HepG2 (cell line): ENCODE data around the gene KCNK7. TPM values are rescaled to one million over a fixed set of nuclear protein-coding genes. Genes with fewer than 3 reads are reported as not detected.

Experiments used
- CEBPB ChIP-seq: IDR thresholded peaks from 2 replicates; pipeline ENCODE4 v1.6.1; 2011; ENCODE audit warnings: low read depth, low read length, improper control_type of control experiment, borderline replicate concordance
- HES4 ChIP-seq: sonication (generic); formaldehyde crosslinking; IDR thresholded peaks from 2 replicates; pipeline ENCODE4 v1.9.0; 2021; ENCODE audit warnings: mild to moderate bottlenecking, missing genetic modification reagents, borderline replicate concordance
- HNF4A ChIP-seq: sonication (generic); formaldehyde crosslinking; IDR thresholded peaks from 2 replicates; pipeline ENCODE4 v1.4.0; 2020; ENCODE audit warnings: missing genetic modification reagents
- NFKB2 ChIP-seq: sonication (generic); formaldehyde crosslinking; IDR thresholded peaks from 2 replicates; pipeline ENCODE4 v1.4.0; 2020; ENCODE audit warnings: missing genetic modification reagents, borderline replicate concordance
- RARA ChIP-seq: IDR thresholded peaks from 2 replicates; pipeline ENCODE4 v1.6.1; 2016; ENCODE audit warnings: missing genetic modification reagents, missing compliant biosample characterization
- TAF15 ChIP-seq: fragments of 200-400 bp; formaldehyde crosslinking; IDR thresholded peaks from one replicate; pipeline ENCODE4 v1.6.1; 2018; ENCODE audit warnings: mild to moderate bottlenecking, low read depth, low read length; ENCODE audit not compliant: poor library complexity, severe bottlenecking
- YEATS2 ChIP-seq: sonication (generic); formaldehyde crosslinking; IDR thresholded peaks from 2 replicates; pipeline ENCODE4 v1.4.0; 2020; ENCODE audit warnings: missing genetic modification reagents, borderline replicate concordance
- ZFP37 ChIP-seq: sonication (generic); formaldehyde crosslinking; IDR thresholded peaks from 2 replicates; pipeline ENCODE4 v1.4.0; 2020; ENCODE audit warnings: missing genetic modification reagents, borderline replicate concordance
- ZNF326 ChIP-seq: sonication (generic); formaldehyde crosslinking; IDR thresholded peaks from 2 replicates; pipeline ENCODE4 v1.4.0; 2020; ENCODE audit warnings: missing genetic modification reagents, borderline replicate concordance
- ZNF337 ChIP-seq: sonication (generic); formaldehyde crosslinking; IDR thresholded peaks from 2 replicates; pipeline ENCODE4 v1.5.1; 2020; ENCODE audit warnings: missing genetic modification reagents, low read depth, mild to moderate bottlenecking, borderline replicate concordance
- ZNF430 ChIP-seq: sonication (generic); formaldehyde crosslinking; IDR thresholded peaks from 2 replicates; pipeline ENCODE4 v1.9.0; 2021; ENCODE audit warnings: mild to moderate bottlenecking, missing genetic modification reagents
- ZNF839 ChIP-seq: sonication (generic); formaldehyde crosslinking; IDR thresholded peaks from 2 replicates; pipeline ENCODE4 v1.4.0; 2020; ENCODE audit warnings: missing genetic modification reagents, mild to moderate bottlenecking, borderline replicate concordance
- ZSCAN25 ChIP-seq: sonication (generic); formaldehyde crosslinking; IDR thresholded peaks from 2 replicates; pipeline ENCODE4 v1.8.0; 2022; ENCODE audit warnings: mild to moderate bottlenecking, missing genetic modification reagents
- polyA plus RNA-seq, 8 experiments: library from polyadenylated mRNA; depleted of rRNA in 3 of 8; stranded (reverse) in 7 of 8; unstranded in 1 of 8; fragments of >200 nt; fragmentation: Illumina TruSeq in 4 of 8; extraction: Trizol in 4 of 8; gene quantifications; 2 replicates each; pipeline versions ENCODE4 v1.2.1 to v1.2.3, GENCODE V29; 2011 to 2016; ENCODE audit warnings: low read depth in 4 of 8, missing spikeins in 1 of 8, mixed read lengths in 1 of 8; ENCODE audit not compliant: insufficient read depth in 1 of 8
- total RNA-seq, 5 experiments: library from RNA; depleted of rRNA; stranded (reverse); fragments of >200 nt; fragmentation: Illumina TruSeq; extraction: Trizol; gene quantifications; 2 replicates each; pipeline ENCODE4 v1.2.3, GENCODE V29; 2016; ENCODE audit warnings: low read depth in 1 of 5
- TF ChIP-seq, protein P1 (sequence below): sonication (generic); formaldehyde crosslinking; IDR thresholded peaks from 2 replicates; pipeline ENCODE4 v1.4.0; 2020; ENCODE audit warnings: mild to moderate bottlenecking, missing genetic modification reagents
- TF ChIP-seq, protein P2 (sequence below): sonication (generic); formaldehyde crosslinking; IDR thresholded peaks from 2 replicates; pipeline ENCODE4 v1.8.1; 2023; ENCODE audit warnings: missing genetic modification reagents, mild to moderate bottlenecking, borderline replicate concordance
- TF ChIP-seq, protein P3 (sequence below): IDR thresholded peaks from 2 replicates; pipeline ENCODE4 v1.6.1; 2016; ENCODE audit warnings: low read depth, borderline replicate concordance
- TF ChIP-seq, protein P4 (sequence below): sonication (generic); formaldehyde crosslinking; IDR thresholded peaks from 2 replicates; pipeline ENCODE4 v1.4.0; 2020; ENCODE audit warnings: missing genetic modification reagents, borderline replicate concordance
- TF ChIP-seq, protein P5 (sequence below): sonication (generic); formaldehyde crosslinking; IDR thresholded peaks from 2 replicates; pipeline ENCODE4 v1.8.1; 2023; ENCODE audit warnings: mild to moderate bottlenecking, missing genetic modification reagents
- TF ChIP-seq, protein P6 (sequence below): sonication (generic); formaldehyde crosslinking; IDR thresholded peaks from 2 replicates; pipeline ENCODE4 v1.5.1; 2020; ENCODE audit warnings: missing genetic modification reagents, mild to moderate bottlenecking, borderline replicate concordance

KCNK7 gene
- total and polyA plus RNA-seq, 2 of the 13 experiments (the other 11 are each of a cell fraction or from before 2014, with no cell fraction given): 0.11 TPM; not detected in 1

DNA sequence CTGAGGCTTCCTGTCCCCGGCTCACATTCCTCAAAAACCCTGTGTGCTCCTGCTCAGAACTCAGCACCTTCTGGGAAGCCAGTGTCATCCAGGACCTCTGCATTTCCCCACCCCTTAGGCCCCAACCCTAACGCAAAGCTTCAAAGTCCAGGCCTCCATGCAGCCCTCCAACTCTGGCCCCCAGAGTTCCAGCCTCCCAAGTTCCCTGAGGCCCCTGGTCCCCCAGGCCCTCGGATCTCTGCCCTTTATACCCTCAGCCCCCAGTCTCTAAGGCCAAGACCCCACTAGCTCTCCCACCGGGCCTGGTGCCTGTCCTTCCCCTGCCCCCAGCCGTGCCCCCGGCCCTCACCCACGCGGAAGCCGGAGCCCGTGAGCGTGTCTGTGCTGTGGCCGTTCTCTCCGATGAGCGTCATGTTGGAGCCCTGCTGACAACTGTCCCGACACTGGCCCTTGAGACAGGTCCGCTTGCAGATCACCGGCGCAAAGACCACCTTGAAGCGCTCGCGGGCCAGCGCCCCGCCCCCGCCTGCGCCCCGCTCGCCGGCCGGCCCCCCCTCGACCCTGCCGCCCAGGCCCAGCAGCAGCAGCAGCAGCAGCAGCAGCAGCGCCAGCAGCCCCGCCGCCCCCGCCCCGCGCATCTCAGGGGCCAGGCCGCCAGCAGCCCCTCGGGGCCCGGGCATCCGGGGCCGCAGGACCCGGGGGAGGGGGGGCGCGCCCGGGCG lies 38.2 kb downstream of the KCNK7 start (continued):
- TF ChIP-seq ZNF326 (CRISPR knock-in tag): no peak
- TF ChIP-seq ZNF839 (CRISPR knock-in tag): peak; percentile 78; the same call in 1 of the 2 replicates
- TF ChIP-seq, protein P1, sequence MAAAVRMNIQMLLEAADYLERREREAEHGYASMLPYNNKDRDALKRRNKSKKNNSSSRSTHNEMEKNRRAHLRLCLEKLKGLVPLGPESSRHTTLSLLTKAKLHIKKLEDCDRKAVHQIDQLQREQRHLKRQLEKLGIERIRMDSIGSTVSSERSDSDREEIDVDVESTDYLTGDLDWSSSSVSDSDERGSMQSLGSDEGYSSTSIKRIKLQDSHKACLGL: 0 out of 2 replicates have a peak, but pooled peaks have one; percentile 23
- TF ChIP-seq, protein P2, sequence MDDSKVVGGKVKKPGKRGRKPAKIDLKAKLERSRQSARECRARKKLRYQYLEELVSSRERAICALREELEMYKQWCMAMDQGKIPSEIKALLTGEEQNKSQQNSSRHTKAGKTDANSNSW (CRISPR knock-in tag): no peak
- TF ChIP-seq TAF15: peak; percentile 8
- TF ChIP-seq, protein P3, sequence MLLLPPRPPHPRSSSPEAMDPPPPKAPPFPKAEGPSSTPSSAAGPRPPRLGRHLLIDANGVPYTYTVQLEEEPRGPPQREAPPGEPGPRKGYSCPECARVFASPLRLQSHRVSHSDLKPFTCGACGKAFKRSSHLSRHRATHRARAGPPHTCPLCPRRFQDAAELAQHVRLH: peak; percentile 60; the same call in 1 of the 2 replicates
- TF ChIP-seq HNF4A: peak; percentile 86
- no peak for TF ChIP-seq ZFP37 (CRISPR knock-in tag)
- TF ChIP-seq, protein P4, sequence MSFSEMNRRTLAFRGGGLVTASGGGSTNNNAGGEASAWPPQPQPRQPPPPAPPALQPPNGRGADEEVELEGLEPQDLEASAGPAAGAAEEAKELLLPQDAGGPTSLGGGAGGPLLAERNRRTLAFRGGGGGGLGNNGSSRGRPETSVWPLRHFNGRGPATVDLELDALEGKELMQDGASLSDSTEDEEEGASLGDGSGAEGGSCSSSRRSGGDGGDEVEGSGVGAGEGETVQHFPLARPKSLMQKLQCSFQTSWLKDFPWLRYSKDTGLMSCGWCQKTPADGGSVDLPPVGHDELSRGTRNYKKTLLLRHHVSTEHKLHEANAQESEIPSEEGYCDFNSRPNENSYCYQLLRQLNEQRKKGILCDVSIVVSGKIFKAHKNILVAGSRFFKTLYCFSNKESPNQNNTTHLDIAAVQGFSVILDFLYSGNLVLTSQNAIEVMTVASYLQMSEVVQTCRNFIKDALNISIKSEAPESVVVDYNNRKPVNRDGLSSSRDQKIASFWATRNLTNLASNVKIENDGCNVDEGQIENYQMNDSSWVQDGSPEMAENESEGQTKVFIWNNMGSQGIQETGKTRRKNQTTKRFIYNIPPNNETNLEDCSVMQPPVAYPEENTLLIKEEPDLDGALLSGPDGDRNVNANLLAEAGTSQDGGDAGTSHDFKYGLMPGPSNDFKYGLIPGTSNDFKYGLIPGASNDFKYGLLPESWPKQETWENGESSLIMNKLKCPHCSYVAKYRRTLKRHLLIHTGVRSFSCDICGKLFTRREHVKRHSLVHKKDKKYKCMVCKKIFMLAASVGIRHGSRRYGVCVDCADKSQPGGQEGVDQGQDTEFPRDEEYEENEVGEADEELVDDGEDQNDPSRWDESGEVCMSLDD: no peak
- TF ChIP-seq HES4 (CRISPR knock-in tag): 0 out of 2 replicates have a peak, but pooled peaks have one; percentile 16
- peak; percentile 48; the same call in 1 of the 2 replicates for TF ChIP-seq ZSCAN25 (CRISPR knock-in tag)
- TF ChIP-seq YEATS2 (CRISPR knock-in tag): 0 out of 2 replicates have a peak, but pooled peaks have one; percentile 31
- TF ChIP-seq RARA: 0 out of 2 replicates have a peak, but pooled peaks have one; percentile 9
- TF ChIP-seq CEBPB: no peak
- TF ChIP-seq, protein P5, sequence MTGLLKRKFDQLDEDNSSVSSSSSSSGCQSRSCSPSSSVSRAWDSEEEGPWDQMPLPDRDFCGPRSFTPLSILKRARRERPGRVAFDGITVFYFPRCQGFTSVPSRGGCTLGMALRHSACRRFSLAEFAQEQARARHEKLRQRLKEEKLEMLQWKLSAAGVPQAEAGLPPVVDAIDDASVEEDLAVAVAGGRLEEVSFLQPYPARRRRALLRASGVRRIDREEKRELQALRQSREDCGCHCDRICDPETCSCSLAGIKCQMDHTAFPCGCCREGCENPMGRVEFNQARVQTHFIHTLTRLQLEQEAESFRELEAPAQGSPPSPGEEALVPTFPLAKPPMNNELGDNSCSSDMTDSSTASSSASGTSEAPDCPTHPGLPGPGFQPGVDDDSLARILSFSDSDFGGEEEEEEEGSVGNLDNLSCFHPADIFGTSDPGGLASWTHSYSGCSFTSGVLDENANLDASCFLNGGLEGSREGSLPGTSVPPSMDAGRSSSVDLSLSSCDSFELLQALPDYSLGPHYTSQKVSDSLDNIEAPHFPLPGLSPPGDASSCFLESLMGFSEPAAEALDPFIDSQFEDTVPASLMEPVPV: no peak; the same call in 1 of the 2 replicates
- 0 out of 2 replicates have a peak, but pooled peaks have one; percentile 28 for TF ChIP-seq NFKB2
- no peak for TF ChIP-seq ZNF337 (CRISPR knock-in tag)
- 0 out of 2 replicates have a peak, but pooled peaks have one; percentile 39 for TF ChIP-seq ZNF430
- TF ChIP-seq, protein P6, sequence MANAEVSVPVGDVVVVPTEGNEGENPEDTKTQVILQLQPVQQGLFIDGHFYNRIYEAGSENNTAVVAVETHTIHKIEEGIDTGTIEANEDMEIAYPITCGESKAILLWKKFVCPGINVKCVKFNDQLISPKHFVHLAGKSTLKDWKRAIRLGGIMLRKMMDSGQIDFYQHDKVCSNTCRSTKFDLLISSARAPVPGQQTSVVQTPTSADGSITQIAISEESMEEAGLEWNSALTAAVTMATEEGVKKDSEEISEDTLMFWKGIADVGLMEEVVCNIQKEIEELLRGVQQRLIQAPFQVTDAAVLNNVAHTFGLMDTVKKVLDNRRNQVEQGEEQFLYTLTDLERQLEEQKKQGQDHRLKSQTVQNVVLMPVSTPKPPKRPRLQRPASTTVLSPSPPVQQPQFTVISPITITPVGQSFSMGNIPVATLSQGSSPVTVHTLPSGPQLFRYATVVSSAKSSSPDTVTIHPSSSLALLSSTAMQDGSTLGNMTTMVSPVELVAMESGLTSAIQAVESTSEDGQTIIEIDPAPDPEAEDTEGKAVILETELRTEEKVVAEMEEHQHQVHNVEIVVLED (CRISPR knock-in tag): 0 out of 2 replicates have a peak, but pooled peaks have one; percentile 14
